ENCODE data around the gene HCN3. TPM values are rescaled to one million over a fixed set of nuclear protein-coding genes. Genes with fewer than 3 reads are reported as not detected.
"Not testable (repeated sequence)": the region's sequence is repeated elsewhere in the genome, so short reads cannot be mapped to it uniquely, and the experiment has no call there.

The HCN3 gene
- polyA plus RNA-seq, 1 donor, result 4.3 TPM

DNA sequence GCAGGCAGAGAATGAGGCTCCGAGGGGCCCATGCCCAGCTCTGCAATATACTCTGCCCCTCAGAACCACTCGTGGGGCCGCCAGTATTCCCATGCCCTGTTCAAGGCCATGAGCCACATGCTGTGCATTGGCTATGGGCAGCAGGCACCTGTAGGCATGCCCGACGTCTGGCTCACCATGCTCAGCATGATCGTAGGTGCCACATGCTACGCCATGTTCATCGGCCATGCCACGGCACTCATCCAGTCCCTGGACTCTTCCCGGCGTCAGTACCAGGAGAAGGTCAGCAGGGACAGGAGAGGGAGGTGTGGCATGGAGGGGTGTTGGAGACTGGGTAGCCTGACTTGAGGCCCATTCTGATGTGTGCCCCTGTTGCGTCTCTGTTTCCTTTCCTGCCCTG, 7.2 kb downstream of the HCN3 start:
- no peak for DNase-seq (ENCODE audit: low read depth)

DNA sequence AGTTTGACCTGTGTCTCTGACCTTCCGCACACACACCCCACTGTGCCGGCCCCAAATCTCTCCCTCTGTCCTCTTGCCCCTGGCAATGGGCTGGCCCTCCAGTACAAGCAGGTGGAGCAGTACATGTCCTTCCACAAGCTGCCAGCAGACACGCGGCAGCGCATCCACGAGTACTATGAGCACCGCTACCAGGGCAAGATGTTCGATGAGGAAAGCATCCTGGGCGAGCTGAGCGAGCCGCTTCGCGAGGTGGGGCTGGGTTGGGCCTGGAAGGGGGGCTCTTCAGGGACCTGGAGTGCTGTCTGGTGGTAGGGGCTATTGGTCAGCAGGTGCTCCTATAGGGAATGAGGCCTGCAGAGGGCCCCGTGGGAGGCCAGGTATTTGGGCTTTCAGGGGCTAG, 7.8 kb downstream of the HCN3 start:
- DNase-seq (ENCODE audit: low read depth), result no peak

DNA sequence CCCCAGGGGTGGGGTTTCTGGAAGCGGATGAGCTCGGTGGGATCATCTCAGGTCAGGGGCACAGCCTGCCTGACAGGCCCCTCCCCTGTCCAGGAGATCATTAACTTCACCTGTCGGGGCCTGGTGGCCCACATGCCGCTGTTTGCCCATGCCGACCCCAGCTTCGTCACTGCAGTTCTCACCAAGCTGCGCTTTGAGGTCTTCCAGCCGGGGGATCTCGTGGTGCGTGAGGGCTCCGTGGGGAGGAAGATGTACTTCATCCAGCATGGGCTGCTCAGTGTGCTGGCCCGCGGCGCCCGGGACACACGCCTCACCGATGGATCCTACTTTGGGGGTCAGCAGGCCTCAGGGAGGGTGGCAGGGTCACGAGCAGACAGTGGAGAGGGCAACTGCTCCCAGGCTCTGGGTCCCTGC, 8.4 kb downstream of the HCN3 start:
- DNase-seq (ENCODE audit: low read depth), result no peak

DNA sequence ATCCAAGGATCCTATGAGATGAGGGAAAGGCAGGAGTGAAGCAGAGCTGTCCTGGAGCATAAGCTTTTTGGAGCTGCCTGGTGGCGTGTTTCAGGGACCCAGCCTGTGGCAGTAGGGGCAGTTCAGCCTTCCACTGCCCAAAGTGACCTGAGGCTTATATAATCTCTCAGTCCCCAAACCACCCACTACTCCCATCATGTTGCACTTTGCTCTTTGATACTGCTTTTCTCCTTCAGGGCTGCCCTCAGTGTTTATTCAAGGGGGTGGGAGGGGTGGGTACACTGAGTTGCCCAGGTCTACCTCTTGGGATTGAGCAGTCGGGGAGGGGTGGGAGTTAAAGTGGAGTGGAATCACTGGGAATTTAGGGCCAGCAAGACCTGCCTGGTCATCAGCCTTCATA, 9.3 kb downstream of the HCN3 start:
- no peak for DNase-seq (ENCODE audit: low read depth)

DNA sequence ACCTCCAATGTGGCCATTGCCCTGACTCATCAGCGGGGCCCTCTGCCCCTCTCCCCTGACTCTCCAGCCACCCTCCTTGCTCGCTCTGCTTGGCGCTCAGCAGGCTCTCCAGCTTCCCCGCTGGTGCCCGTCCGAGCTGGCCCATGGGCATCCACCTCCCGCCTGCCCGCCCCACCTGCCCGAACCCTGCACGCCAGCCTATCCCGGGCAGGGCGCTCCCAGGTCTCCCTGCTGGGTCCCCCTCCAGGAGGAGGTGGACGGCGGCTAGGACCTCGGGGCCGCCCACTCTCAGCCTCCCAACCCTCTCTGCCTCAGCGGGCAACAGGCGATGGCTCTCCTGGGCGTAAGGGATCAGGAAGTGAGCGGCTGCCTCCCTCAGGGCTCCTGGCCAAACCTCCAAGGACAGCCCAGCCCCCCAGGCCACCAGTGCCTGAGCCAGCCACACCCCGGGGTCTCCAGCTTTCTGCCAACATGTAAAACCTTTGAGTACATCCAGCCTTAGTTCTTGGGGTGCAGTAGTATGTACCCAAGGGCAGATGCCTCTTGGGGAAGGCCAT, 10.8 kb downstream of the HCN3 start:
- no peak for DNase-seq (ENCODE audit: low read depth)

DNA sequence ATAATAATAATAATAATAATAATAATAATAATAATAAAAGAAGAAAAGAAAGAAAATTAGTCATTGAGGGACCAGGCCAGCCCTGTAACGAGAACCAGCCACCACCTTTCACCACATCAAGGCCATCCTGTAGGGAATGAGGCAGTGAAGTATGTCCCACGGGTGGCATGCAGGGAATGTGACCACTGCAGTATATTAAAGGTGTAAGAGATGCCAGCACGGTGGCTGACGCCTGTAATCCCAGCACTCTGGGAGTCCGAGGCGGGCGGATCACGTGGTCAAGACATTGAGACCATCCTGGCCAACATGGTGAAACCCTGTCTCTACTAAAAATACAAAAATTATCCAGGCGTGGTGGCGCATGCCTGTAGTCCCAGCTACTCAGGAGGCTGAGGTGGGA, 13.7 kb downstream of the HCN3 start:
- DNase-seq (ENCODE audit: low read depth), result not testable (repeated sequence)

DNA sequence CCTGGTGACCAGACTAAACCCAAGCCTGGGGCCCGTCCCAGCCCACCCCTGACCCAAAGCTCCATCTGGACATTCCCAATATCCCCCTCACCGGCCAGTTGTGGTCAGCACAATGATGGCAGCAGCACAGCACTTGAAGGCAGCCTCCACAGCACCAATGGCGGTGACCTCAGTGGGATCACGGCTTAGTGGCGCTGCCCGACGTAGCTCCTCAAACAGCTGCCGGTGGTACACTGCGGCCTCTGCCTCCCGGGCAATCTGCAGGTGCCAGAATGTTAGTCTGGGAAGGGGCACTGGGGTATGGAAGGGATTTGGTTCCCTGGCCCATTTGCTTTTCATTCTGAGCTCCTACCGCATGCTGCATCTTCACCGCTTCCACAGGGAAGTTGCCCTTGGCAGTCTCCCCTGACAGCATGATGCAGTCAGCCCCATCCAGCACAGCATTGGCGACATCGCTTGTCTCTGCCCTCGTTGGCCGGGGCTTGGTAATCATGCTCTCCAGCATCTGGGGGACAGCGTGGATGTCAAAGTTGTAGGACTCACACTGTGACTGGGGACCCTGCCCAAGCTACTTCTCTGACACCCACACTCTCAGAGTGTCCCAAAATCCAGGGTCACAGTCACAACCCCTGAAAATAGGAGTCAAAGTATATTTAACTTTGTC, 16.0 kb downstream of the HCN3 start:
- no peak for DNase-seq (ENCODE audit: low read depth)

DNA sequence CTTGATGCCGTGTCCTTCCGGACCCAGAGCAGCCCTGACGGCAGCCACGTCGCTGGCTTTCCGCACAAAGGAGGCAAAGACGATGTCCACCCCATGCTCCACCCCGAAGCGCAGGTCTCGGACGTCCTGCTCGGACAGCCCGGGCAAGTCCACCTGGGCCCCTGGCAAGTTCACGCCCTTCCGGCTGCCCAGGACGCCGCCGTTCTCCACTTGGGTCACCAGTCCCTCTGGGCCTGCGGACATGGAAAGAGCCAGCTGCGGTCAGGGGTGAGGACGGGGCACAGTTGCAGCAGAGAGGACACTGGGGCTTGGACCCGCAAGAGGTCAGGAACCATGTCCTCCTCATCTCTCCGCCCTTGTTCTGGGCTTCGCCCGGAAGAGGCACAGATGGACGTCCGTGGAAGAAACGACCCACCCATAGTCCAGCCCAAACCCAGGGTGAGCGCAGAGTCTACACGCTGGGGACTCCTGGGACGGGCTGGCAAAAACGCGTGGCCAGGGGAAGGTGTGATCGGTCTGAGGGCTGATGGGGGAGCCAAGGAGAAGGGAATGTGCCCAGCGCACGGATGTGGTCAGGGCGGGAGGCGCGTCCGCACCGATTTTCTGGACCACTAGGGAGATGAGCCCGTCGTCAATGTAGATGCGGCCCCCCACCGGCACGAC, 17.4 kb downstream of the HCN3 start:
- no peak for DNase-seq (ENCODE audit: low read depth)

DNA sequence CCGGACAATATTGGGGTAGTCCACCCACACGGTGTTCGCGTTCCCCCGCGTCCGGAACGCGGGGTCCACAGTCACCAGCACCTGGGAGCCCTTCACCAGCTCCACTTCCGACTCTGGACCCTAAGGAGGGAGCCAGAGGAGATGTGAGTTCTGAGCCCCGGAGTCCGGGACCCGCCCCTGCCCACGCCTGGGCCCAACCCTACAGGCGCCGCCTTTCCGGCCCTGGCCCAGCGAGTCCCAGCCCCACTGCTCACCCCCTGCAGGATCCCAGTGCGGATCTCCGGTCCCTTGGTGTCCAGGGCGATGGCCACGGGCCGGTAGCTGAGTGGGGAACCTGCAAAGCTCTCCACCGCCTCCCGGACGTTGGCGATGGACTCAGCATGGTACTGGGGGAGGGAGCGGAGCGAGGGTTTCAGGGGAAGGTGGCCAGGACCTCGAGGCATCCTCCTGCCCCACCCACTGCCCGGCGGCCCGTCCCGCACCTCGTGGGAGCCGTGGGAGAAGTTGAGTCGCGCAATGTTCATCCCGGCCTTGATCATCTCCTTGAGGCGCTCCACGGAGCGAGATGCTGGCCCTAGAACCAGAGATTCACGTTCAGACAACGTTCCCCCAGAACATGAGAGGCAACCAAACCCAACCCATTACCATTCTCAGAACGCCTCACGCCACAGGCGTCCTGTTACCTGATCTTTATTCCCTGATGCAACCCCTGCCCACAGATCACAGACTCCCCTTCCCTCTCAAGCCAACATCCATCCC, 18.1 kb downstream of the HCN3 start:
- DNase-seq (ENCODE audit: low read depth), result no peak

DNA sequence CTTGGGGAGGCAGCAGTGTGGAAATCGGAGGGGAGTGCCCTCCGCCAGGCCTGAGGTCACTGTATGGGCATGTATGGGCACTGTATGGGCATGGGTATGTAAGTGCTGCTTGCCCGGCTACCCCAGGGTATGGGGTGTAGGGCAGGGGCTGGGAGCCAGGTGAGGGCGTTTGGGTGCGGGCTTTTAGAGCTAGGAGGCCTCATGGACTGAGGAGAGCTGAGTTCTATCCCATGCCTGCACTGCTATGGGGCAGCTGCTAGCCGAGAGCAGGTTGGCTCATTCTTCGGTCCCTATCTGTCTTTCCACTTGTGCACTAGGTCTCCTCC, 18.6 kb downstream of the HCN3 start:
- DNase-seq (ENCODE audit: low read depth), result no peak

DNA sequence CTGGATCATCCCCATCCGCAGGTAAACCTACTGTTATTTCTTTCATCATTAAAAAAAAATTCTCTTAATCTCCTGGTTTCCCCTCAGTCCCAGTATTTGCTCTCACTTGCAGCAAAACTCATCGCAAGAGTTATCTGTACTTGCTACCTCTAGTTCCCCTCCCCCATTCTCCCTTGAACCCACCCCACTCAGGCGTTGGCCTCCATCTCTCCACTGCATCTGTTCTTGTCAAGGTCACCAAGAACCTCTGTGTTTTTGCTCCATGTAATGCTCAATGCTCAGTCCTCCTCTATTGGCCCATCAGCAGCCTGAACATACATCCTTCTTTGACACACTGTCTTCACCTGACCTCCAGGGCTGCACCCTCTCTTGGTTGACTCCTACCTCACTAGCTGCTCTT, 19.4 kb downstream of the HCN3 start:
- DNase-seq (ENCODE audit: low read depth), result no peak

DNA sequence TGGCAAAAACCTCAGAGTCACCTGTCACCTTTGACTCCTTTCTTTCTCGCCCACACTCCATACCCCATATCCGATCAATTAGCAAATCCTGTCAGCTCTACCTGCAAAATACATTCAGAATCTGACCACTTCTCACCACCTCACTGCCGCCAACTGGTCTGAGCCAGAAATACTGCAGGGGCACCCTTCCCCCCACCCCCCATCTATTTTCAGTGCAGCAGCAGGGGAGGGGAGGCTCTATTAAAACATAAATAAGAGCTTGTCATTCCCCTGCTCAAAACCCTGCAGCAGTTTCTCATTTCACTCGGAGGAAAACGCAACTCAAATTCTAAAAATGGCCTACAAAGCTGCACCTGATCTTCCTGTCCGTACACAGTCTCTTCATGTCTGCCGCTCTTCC, 20.1 kb downstream of the HCN3 start:
- DNase-seq (ENCODE audit: low read depth), result no peak

DNA sequence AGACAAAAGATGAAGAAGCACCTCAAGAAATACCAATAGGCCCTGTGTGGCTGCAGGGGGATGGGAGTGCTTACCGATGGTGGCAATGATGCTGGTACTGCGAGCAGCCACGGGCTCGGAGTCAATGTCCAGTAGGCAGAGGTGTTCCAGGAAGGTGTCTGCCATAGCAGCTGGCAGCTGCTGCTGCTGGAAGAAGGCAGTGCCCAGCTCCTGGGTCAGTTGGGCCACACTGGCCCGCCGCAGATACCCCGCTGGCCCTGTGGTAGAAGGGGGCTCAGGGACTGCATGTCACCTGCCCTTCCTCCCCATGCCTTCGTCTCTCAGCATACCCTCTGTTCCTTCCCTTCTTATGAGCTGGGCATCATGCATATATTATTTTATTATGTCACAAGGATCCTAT, 22.8 kb downstream of the HCN3 start:
- no peak for DNase-seq (ENCODE audit: low read depth)

DNA sequence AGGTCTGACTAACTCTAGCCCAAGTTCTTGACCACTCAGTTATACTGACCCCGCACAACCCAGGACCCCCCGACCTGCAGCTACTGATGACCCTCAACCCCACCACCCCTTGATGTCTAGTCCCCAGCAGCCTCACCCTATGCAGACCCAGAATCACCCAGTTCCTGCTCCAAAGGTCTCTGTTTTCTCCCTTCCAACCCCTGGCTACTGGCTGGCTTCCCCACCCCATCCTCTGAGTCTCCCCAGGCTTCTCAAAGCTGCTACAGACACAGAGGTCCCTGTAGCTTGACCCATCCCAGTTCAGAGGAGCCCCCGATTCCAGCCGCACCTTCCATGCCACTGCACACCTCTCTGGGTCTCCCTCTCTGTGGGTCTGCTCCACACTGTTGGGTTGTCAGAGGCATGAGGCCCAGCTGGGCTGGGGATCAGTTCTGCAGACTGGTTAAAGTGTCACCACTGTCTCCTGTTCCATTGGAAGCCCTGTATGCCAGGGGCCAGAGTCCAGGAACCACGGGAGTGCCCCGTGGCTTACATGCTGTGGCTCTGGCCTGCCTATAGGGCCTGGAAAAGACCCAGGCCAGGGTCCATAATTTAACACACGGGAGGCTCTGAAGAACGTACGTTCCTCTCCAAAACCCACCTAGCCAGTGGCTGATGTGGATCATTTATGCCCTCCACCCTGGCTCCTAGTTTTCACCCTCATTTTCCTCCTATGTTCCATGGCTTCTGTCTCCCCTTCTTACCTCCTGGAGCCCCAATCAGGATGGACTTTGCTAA, 23.5 kb downstream of the HCN3 start:
- no peak for DNase-seq (ENCODE audit: low read depth)

DNA sequence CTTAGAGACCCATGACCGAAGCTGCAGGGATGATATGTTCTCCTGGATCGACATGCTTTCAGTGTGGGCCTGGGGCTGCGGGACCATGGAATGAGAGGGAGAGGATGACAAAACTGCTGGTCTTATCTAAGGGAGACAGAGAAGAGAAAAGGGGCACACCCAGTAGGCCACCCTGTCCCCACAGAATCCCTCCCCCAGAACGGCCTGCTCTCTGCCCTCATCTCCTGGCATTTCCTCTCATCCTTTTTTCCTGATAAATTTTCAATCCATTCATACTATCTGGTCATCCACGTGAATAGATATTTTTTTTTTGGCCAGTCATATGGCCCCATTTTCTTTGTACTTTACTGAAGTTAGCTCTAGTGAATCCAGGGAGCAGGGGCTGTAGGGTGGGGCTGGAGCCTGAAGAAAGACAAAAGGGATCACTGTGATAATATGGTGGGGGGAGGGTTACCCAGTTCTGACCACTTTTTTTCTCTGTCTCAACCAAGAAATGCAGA, 24.1 kb downstream of the HCN3 start, which contains the start of gene PKLR:
Gene PKLR, minus strand, starts transcription at position 97 of the 500 bp plus-strand sequence. Its CDS starts 43 bp downstream, at position 54.
- DNase-seq (ENCODE audit: low read depth), result no peak

DNA sequence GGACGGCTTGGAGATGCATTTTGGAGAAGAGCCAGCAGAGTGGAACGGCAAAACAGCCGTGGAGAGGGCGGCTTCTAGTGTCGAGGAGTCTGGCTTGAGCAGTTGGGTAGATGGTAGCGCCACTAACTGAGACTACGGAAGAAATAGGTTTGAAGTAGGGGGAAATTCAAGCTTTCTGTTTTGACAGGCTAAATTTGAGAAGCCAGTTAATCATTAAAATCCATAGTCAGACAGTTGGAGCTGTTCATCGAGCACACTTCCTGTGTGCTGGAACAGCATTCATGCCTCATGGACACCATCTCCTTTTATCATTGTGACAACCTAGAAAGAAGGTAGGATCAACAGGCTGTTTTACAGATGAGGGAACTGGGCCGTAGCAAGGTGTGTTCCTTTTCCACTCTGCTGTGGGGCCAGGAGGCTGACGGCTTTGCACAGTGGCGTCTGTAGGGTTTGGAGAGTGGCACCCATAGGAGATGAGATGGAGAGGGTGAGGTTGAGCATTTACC, 27.3 kb downstream of the HCN3 start:
- no peak for DNase-seq (ENCODE audit: low read depth)

DNA sequence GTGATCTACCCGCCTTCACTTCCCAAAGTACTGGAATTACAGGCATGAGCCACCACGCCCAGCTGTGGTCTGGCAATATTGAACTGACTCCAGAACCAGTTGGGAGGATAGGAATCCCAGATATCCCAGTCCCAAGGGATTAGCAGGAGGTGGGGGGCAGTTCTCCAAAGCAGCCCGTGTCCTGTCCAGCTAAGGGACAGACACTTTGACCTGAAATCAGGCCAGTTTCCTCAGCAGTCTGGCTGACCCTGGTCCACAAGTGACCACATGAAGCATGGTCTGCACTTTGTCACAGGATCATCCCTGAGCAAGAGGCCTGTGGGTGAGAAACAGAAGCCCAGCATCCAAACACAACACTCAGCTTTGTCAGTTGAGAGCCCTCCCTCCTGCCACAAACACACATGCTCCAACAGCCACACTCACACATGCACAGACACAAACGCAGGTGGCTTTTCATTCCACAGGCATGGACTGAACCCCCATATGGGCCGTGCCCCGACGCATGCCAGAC, 28.7 kb downstream of the HCN3 start:
- no peak for DNase-seq (ENCODE audit: low read depth)

DNA sequence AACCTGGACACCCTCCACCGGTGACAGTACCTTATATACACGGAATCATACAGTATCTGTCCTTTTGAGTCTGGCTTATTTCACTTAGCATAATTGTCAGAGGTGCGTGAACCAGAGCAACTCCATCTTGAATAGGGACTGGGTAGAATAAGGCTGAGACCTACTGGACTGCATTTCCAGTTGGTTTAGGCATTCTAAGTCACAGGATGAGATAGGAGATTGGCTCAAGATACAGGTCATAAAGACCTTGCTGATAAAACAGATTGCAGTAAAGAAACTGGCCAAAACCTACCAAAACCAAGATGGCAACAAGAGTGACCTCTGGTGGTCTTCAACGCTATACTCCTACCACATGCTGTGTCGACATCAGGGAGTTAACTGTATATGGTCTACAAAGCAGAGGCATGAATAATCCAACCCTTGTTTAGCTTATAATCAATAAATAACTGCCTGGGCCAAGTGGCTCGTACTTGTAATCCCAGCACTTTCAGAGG, 30.0 kb downstream of the HCN3 start:
- no peak for DNase-seq (ENCODE audit: low read depth)

DNA sequence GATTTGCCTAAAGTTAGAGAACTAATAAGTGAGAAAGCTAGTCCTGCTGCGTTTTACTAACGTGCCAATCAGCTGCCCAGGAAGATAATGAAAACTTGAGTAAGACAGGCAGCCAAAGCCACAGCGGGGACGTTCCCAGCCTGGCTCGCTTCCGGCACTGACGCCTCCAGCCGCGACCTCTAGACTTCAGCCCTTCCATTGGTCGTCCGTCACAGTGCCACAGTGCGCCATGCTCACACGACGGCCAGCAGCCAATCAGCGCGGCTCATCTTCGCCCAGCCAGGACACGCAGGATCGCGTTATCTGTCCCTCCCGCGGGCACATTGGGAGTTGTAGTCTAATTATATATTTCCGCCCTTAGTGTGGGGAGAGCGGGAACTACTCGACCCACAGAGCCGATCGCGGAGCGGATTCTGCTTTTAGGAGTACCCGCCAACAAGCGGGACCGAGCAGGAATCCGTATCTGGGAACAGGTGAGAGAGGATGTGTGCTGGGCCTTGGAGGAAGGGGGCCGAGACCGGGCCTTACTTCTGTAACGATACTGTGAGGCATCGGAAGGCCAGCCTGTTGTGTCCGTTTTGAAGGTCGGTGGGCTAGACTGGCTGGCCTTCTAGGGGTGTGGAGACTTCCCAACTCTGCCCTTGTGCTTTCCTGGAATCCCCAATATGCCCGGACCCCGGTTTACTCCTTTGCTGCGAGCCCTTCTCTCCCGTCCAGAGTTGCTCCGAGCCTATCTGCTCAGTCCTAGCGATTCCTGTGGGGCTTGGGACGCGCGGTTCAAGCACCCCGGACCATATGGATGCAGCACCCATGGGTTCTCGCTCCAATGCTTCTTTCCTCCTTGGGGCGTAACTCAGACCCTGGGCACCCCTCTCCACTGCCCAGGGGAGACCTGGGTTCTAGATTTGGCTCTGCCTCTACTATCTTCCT, 31.5 kb downstream of the HCN3 start, which contains the start of gene FDPS:
Gene FDPS, plus strand, starts transcription at position 374 of the 930 bp plus-strand sequence. CDS start 924 bp downstream, outside the sequence.
- peak; percentile 98 for DNase-seq (ENCODE audit: low read depth)

Data from forelimb muscle (tissue), 1 donor.